Kidney tubule cell (primary cell): ENCODE measurements around the gene LCNL1.
A peak's percentile ranks its signal among the peaks of the same experiment; 100 is the strongest.

ENCODE experiments used
- DNase-seq: peaks from one replicate; pipeline ENCODE4 v3.0.0-alpha.2; 2018; ENCODE audit warnings: low spot score

LCNL1 gene

DNA sequence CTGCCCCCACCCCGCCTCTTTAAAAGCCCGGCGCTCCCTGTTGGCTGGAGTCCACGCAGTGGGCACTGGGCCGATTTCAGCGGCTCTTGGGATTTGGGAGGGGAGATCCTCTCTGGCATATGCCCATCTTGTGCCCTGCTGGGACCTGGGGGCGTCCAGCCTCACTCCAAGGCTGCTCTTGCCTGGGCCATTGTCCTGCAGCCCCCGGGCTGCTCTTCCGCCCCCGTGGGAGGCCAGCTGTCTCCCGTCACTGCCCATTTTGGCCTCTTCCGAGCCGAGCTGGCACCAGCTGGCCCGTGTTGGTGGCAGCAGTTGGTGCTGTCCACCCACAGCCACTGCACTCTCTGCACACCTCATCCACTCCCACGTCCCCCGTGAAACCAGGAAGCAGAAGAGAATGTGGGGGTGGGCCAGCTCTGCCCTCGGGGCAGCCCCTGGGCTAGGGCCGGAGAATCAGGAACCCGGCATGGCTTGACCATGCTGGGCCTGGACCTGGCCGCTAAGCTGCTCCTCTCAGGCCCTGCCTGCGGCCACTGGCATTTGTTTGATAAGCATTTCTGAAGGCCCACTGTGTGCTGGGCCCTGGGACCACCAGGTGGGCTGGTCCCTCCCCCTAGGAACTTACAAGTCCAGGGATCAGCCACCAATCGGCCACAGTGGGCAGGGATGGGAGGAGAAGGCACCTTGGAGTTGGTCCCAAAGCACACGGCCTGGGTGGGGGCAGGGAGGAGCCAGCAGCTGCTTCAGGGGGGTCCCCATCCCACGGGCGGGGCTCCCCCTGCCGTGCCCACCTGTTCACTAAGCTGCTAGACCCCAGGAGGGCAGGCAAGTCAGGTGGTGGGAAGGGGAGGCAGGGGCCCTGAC is 35.5 kb upstream of the LCNL1 start:
- no peak for DNase-seq

DNA sequence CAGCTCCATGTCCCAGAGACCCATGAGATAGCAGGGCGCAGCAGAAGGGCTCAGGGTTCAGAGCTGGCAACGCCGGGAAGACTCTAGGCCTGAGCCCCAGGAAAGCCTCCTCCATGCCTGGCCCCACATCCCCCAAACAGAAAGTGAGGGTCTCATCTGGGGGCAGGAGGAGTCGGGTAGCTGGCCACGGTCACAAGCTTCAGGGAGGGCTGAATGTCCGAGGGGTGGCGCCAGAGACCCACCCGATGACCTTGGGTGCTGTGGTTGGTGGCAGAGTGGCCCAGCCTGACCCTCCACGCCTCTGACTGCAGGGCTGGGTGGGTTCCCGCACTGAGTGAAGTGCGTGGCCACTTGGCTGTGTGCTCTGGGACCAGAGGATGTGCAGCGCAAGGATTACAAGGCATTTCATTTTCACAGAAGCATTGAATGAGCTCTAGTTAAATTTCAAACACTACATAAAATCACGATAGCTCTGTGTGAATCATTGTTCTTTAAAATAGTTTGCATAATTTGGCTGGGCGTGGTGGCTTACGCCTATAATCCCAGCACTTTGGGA is 34.8 kb upstream of the LCNL1 start:
- peak; percentile 30 for DNase-seq

DNA sequence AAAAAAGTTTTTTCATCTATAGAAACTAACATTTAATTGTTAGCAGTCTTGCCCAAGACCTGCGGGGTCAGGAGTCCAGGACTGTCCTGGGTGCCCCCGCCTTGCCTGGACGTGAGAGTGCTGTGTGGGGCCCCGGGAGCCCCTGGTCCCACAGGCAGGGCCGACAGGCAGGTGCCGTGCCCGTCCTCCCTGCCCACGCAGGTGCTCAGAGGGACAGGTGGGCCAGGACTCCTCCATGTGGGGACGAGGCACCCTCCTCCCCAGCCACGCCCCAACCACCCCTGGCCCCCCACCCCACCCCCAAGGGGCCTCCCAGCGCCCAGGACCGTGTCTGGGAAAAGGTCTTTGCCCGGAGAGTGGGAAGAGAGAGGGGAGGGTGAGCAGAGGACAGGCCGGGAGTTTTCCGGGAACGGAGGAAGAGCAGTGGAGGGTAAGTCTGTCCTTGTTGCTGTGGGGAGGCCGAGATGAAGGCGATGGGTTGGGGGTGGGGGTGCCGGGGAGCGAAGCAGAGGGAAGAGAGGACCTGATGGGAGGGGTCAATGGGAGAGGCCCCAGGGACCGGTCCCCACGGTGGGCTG is 33.5 kb upstream of the LCNL1 start:
- DNase-seq, result no peak

DNA sequence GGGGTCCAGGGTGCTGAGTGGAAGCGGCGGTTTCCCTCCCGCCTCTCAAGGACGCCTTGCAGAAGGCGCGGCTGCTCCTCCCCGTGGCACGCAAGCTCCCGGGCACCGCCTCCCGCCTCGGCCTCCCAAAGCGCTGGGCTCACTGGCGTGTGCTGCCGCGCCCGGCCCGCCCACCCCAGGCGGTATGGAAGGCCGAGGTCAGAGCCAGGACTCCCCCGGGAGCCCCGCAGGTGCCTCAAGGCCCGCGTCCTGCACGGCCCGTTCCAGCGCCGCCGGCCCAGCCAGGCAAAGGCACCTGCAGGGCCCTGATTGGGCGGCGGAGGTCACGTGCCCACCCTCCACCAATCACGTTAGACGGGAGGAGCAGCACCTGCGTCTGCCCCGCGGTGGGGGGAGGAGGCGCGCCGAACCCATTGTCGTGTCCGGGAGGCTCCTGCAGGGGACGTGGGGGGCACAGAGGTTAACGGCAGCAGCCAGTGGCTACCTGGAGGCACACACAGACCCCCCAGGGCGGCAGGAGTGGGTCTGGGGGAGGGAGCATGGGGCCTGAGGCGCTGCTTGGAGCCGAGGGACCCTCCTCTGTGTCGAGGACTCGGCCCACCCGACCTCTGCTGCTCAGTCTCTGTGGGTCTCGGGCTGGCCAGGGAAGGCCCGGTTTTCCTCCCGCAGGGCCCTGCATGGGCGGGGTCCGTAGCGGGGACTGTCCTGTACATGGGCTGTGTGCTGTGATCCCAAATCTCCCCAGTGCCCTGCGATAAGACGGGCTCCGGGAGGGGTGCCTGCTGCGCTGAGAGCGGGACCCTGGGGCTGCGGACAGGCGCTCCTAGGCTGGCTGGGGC is 32.8 kb upstream of the LCNL1 start:
- DNase-seq, result peak; percentile 95

DNA sequence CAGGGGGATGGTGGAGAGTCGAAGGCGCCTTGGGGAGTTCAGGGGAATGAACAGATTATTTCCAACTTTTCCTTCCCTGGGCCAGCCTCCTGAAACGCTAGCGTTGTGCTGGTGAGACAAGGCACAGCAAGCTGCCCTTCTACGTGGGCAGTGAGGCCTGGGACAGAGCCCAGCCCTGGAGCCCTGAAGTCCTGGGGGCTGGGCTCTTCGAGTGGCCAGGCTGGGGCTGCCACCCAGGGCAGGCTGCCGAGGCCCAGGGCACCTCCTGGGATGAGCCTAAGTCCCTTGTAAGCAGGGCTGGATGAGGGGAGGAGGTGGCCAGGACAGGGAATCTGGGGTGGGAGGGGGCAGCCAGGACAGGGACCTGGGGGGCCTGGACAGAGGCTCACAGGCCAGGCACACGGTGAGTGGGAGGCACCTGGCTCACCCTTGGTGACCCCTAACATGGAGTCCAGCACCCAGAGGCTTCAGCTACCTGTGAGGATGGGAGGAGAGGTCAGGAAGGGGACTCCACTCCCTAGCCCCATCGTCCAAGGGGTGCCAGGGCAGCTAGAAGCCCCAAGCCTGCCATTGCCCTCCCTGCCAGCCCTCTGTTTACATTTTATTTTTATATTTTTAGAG is 32.0 kb upstream of the LCNL1 start:
- DNase-seq, result peak; percentile 23

DNA sequence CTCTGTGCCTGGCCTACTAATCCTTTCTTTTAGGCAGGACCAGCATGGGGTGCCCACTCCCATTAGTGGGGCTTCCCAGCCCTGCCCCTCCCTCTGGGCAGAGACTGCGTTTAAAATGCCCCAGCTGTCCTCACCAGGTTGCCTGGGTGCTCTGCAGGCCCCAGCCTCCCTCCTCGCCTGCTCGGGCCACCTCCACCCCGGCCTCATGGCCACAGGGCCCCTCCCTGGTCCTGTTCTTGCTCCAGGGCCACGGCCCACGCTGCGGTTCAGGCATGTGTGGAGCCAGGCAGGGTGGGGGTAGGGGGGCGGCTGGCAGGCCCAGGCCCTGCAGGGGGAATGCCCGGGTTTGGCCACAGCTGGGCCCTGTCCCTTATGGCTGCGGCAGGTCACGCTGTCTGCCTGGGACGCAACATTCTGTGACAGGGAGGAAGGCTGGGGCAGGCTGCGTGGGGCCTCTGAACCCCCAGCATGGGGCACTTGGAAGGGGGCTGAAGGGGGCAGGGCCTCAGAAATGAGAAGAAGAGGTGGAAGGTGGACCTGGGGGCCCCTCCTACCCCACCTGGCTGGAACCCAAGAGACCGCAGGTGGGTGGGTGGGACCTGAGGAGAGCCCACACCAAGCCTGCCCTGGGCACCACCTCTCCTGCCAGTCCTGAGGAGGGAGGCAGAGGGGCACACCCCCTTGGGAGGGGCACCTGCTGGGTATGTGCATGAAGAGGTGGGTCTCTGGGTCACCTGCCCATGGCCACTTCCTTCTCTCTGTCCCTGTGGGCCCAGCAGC is 31.1 kb upstream of the LCNL1 start, which contains the start of gene LCN12:
TSS of gene LCN12 (plus strand) at position 733 of the 780 bp plus-strand sequence. CDS start 55 bp downstream, outside the sequence.
- DNase-seq, result no peak

DNA sequence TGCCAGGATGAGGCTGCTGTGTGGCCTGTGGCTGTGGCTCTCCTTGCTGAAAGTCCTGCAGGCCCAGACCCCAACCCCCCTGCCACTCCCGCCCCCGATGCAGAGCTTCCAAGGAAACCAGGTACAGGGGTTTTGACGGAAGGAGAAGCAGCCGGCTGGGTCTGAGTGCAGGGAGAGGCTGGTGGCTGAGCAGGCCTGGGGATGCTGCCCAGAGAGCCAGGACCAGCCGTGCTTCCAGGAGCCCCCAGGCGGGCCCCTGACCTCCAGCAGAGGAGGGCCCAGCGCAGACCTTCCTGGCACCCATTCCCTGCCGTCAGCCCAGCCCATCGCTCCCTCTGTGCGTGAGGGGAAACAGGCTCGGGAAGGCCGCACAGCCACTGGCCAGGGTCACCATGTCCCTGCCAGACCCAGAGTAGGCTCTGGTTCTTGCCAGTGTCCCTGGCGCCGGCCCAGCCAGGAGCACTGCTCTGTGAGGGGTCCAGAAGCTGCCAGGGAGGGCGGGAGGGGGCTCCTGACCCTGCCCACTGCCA is 30.4 kb upstream of the LCNL1 start:
- DNase-seq, result no peak

DNA sequence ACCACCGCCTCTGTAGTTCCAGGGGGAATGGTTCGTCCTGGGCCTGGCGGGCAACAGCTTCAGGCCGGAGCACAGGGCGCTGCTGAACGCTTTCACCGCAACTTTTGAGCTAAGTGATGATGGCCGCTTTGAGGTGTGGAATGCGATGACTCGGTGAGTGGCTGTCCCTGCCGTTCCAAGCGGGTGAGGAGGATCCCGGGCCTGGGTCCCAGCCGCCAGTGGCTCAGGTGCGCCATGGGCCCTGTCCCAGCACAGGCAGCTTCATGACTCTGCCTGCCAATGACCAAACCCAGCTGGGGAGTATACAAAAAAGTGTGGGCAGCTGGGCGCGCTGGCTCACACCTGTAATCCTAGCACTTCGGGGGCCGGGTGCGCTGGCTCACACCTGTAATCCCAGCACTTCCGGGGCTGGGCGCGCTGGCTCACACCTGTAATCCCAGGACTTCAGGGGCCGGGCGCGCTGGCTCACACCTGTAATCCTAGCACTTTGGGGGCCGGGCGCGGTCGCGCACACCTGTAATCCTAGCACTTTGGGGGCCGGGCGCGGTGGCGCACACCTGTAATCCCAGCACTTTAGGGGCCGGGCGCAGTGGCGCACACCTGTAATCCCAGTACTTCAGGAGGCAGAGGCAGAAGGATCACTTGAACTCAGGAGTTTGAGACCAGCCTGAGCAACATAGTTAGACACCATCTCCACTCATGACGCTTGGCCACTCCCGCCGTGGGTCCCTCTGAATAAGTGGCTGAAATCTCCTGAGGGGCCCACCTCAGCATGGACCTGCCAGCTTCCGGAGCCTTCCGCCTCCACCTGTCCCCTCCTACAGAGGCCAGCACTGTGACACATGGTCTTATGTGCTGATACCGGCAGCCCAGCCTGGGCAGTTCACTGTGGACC is 29.7 kb upstream of the LCNL1 start:
- DNase-seq, result no peak

DNA sequence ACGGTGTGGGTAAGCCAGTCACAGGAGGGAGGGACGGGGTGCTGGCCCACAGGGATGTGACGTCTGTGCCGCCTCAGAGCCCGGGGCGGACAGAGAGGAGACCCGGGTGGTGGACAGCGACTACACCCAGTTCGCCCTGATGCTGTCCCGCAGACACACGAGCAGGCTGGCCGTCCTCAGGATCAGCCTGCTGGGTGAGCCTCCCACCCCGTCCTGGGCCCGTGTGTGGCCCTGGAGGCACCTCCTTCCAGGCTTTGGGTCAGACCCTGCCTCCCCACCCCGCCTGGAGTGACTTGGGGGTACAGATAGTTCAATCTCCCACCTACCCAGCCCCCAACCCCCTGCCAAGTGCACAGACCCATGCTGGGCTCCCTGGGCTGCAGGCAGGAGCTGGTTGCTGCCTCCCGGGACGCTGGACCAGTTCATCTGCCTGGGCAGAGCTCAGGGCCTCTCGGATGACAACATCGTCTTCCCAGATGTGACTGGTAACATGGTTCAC is 29.0 kb upstream of the LCNL1 start:
- DNase-seq, result no peak

DNA sequence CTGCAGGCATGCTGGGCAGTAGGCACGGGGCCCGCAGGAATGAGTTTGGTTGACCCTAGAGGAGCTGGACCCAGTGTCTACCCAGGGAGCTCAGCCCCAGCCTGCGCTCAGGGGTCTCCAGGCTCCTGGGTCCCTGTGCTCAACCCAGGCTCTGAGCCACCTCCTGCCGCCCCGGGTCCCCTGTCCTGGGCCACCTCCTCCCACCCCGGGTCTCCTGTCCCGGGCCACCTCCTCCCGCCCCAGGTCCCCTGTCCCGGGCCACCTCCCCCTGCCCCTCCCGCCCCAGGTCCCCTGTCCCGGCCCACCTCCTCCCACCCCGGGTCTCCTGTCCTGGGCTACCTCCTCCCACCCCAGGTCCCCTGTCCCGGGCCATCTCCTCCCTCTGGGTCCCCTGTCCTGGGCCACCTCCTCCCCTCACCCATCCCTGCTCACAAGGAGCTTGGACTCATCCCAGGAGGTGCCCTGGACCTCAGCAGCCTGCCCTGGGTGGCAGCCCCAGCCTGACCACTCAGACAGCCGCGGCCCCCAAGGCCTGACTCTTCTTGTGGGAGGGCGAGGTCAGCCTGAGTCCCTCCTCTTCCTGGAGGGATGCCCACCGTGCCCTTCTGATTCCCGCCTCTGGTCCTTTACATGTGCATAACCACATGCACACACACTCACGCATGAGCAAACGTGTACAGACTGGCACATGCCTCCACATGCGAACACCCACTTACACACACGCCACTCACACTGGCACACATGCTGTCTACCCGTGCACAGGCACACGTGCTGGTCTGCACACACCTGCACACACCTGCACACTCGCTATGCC is 28.3 kb upstream of the LCNL1 start:
- DNase-seq, result no peak

DNA sequence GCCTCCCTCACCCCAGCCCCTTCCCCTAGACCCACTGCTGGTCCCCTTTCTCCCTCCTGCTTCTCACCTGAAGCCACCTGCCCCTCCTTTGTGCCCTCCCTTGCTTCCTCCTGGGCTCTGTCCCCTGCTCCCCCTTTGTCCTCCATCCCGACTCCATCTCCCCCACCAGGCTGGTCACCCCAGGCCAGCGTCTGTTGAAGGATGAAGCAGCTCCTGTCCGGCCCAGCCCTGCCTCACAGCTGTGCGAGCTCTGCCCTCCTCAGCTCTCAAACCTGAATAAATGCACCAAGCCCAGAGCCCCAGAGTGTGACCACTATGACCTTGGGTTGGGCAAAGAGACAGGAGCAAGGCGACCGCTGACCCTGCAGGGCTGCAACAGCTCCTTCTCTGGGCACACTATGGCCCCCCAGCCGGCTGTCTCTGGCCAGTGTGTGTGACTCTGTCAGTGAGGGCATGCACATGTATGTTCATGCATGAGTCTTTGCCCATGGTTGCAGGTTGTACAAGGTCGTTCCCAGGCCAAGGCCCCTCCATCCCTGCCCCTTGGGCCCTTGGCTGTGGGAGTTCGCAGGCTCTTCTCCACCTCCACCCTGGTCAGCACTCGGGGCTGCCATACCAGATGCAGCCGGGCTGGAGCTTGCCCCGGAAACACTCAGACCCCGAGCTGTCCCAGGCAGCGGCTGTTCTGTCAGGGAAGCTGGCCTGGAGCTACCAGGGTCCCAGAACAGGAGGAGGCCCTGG is 27.4 kb upstream of the LCNL1 start:
- DNase-seq, result no peak

DNA sequence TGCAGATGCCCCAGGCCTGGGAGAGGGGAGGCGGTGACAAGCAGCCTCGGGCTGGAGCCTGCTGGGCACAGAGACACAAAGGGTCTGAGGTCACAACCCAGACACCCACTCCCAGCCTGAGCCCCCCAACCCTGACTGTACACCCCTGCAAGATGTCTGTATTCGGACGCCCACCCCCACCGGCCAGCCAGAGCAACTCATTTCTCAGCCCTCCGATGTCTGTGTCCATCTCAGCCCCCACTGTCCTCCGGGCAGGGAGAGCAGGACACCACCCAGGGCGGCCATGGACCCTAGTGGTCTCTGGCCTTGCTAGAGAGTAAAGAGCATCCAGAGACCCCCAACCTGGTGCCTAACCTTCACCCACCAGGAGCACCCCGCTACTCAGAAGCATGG is 26.9 kb upstream of the LCNL1 start:
- DNase-seq, result no peak

DNA sequence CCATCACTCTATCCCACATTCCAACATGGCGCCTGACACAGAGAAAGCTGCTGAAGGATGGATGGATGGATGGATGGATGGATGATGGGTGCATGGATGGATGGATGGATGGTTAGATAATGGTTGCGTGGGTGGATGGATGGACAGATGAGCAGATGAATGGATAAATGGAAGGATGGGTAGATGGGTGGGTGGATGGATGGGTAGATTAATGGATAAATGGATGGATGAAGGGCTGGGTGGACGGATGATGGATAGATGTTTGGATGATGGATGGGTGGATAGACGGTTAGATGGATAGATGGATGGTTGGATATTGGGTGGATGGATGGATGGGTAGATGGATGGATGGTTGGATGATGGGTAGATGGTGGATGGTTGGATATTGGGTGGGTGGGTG is 26.2 kb upstream of the LCNL1 start:
- DNase-seq, result no peak

DNA sequence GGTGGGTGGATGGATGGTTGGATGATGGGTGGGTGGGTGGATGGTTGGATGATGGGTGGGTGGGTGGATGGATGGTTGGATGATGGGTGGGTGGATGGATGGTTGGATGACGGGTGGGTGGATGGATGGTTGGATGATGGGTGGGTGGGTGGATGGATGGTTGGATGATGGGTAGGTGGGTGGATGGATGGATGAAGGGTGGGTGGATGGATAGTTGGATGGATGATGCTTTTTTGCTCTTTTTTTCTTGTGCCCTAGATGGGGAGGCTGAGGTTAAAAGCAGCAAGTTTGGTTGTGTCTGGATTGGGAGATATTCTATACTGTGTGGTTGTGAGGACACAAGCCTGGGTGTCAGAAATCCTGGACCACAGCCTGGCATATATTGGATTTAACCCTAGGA is 25.3 kb upstream of the LCNL1 start:
- no peak for DNase-seq

DNA sequence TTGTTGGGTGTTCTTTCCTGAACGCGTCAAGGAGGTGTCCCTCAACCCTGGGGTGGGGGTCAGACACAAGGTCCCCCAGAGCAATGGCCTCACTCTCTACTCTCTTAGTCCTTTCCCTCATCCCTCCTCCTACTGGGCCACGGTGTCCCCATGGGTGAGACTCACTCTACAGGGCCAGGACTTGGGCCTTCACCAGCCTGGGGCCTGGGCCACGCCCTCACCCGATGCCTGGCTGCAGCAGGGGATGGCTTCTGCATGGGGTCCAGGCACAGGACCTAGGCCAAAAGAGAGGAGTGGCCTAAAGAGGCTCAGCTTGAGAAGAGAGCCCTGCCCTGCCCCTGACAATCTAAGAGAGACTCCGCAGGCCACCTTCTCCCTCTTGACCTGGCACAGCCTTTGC is 24.9 kb upstream of the LCNL1 start:
- no peak for DNase-seq

DNA sequence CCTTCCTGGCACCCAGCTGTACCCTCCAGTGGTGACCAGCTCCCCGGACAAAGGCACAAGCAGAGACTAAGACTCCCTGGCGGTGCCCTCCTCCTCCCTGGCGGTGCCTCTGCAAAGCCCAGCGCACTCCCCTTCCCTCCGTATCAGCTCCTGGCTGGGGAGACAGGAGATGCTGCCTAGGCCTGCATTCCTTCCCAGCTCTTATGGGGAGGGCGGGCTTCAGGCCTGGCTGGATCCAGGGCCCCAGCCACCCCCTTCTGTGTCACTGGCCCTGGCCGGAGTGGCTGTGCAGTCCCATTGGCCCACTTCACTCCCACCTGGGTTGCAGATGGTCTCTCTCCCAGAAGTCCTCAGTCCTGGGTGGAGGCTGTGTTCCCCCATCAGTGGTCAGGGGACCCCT is 24.3 kb upstream of the LCNL1 start:
- no peak for DNase-seq

DNA sequence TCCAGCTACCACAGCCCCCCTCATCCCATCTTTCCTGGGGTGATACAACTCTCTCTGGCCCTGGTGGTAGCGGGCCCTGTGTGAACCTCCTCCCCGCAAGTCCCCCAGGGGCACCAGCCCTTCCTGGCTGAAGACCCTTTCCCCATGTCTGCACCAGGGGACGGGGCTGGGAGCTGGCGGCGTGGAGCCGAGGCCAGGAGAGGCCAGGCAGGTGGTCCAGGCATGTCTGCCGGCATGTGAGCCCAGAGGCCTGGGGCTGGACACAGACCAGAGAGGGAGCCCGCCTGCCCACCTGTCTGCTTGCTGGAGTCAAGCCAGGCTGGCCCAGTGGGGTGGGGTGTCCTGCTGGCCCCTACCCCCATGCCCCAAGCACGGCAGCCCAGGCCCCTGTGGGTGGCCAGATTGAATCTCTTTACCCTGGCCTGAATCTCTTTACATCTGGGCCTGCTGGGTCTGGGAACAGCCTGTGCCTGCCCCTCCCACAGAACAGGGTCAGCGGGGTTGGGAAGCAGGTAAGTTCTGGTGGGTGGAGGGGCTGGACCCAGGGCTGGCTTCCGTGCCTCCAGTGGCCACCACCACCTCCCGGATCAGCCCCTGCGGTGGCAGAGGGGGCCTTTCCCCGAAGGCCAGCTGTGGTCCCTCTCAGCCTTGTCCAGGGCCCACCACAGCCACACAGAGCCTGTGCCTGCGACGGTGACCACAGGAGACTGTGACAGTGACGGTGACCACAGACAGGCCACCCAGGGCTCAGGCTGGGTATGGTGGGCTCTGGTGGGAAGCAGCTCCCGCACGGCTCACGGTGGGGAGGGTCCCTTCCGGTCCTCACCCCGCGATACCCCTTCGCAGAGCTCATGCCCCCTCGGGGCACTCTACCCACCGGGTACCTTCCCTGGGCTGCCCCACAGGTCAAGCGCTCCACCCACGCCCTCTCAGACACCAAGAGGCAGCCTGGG is 23.6 kb upstream of the LCNL1 start:
- DNase-seq, result no peak
